DOHH2 (cell line): ENCODE measurements around the gene ADAM11.

Source experiments
- EZH2phosphoT487 ChIP-seq: fragments of 200-600 bp; sonication (generic); IDR thresholded peaks from 2 replicates; pipeline ENCODE4 v1.6.1; 2017; ENCODE audit warnings: borderline replicate concordance, mild to moderate bottlenecking, antibody characterized with exemption, low read length, moderate library complexity, mixed read lengths
- TF ChIP-seq, protein P1 (sequence below): fragments of 200-600 bp; sonication (generic); IDR thresholded peaks from one replicate; pipeline ENCODE4 v1.5.1; 2014; ENCODE audit warnings: antibody characterized with exemption, mild to moderate bottlenecking, low read depth, low read length; ENCODE audit not compliant: poor library complexity, severe bottlenecking

DNA sequence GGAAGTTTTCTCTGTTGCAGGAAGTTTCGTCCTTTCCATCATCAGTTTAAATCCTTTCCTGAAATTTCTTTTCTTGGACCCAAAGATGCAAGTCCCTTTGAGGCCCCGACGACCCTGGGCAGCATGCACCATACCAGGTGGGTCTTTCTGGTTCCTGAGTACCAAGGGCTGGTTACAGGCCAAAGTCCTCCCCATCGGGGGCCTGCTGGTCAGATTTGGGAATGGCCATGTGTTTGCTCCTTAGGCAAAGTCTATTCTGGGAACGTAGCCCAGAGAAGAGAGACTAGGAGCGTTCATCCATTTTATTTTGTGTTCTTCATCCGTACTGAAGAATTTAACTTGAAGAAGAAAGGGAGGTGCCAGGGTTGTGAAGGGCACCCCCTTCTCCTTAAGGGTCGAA is 17.5 kb upstream of the ADAM11 start:
- TF ChIP-seq, protein P1, sequence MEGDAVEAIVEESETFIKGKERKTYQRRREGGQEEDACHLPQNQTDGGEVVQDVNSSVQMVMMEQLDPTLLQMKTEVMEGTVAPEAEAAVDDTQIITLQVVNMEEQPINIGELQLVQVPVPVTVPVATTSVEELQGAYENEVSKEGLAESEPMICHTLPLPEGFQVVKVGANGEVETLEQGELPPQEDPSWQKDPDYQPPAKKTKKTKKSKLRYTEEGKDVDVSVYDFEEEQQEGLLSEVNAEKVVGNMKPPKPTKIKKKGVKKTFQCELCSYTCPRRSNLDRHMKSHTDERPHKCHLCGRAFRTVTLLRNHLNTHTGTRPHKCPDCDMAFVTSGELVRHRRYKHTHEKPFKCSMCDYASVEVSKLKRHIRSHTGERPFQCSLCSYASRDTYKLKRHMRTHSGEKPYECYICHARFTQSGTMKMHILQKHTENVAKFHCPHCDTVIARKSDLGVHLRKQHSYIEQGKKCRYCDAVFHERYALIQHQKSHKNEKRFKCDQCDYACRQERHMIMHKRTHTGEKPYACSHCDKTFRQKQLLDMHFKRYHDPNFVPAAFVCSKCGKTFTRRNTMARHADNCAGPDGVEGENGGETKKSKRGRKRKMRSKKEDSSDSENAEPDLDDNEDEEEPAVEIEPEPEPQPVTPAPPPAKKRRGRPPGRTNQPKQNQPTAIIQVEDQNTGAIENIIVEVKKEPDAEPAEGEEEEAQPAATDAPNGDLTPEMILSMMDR: no peak
- no peak for TF ChIP-seq EZH2phosphoT487
